K562 (cell line): Measurements from ENCODE around the gene CDC14B. TPM values are rescaled to one million over a fixed set of nuclear protein-coding genes. Genes with fewer than 3 reads are reported as not detected.

Source experiments
- ATAC-seq: fragments of 200-7000 bp; cut with Tn5 transposase; 3 replicates; pipeline ENCODE4 v1.9.1; 2020; ENCODE audit warnings: moderate library complexity
- BruUV-seq: library from RNA; stranded (reverse); fragments of 400-500 nt; replicated peaks from 2 replicates; lab custom pipeline; 2021; lab: Mats Ljungman, UMichigan
- CTCF ChIA-PET: fragments of 300-600 bp; formaldehyde crosslinking; extraction: SDS; loops from one replicate; lab custom pipeline; 2021; ENCODE audit warnings: low intra/inter-chr PET ratio; lab: Yijun Ruan, JAX
- POLR2A ChIA-PET: fragments of 300-600, 350-650 bp; sonication (Branson Sonifier 250); formaldehyde crosslinking; extraction: SDS; loops from one replicate; lab custom pipeline; 2021; ENCODE audit warnings: antibody characterized with exemption, inconsistent platforms; lab: Yijun Ruan, JAX
- DNase-seq, 4 experiments: peaks; one replicate each; pipeline versions ENCODE4 v3.0.0 to v3.0.0-alpha.2; 2011 to 2018; ENCODE audit warnings: low spot score in 3 of 4, mixed read lengths in 3 of 4; ENCODE audit errors: extremely low read depth in 1 of 4
- FAIRE-seq: peaks from 2 replicates; lab custom pipeline; 2011; peaks lifted over from hg19 to GRCh38; lab: Jason Lieb, UNC
- H2AFZ ChIP-seq: 2 replicates; pipeline ENCODE4 v1.6.0; 2011; ENCODE audit warnings: low read depth, low read length, control low read depth, inconsistent platforms
- H3K27ac ChIP-seq: fragments of 200-600 bp; 3 replicates; pipeline ENCODE4 v1.8.0; 2011; ENCODE audit warnings: low read depth, mild to moderate bottlenecking, control low read depth, inconsistent platforms, low read length, moderate library complexity, mixed read lengths; ENCODE audit errors: extremely low read depth
- H3K27me3 ChIP-seq, 2 experiments: fragments of 300-600 bp in 1 of 2; 2 replicates in 1 of 2; 3 replicates in 1 of 2; pipeline versions ENCODE4 v1.6.0 to v1.8.0; 2011; ENCODE audit warnings: inconsistent platforms in 2 of 2, low read length in 2 of 2, mild to moderate bottlenecking in 1 of 2, mixed read lengths in 1 of 2, moderate library complexity in 1 of 2; ENCODE audit not compliant: control insufficient read depth in 2 of 2, insufficient read depth in 2 of 2
- H3K36me3 ChIP-seq: fragments of 300-600 bp; 3 replicates; pipeline ENCODE4 v1.8.0; 2011; ENCODE audit warnings: mild to moderate bottlenecking, low read length, inconsistent platforms; ENCODE audit not compliant: control insufficient read depth, insufficient read depth
- H3K4me1 ChIP-seq, 2 experiments: fragments of 200-600 bp in 1 of 2; replicated peaks in 1 of 2; 2 replicates in 1 of 2; 3 replicates in 1 of 2; pipeline versions ENCODE4 v1.5.1 to v1.8.0; 2011; ENCODE audit warnings: inconsistent platforms in 2 of 2, low read length in 2 of 2, mild to moderate bottlenecking in 1 of 2, mixed read lengths in 1 of 2, moderate library complexity in 1 of 2; ENCODE audit not compliant: control insufficient read depth in 2 of 2, insufficient read depth in 2 of 2
- H3K4me2 ChIP-seq: 2 replicates; pipeline ENCODE4 v1.6.1; 2011; ENCODE audit warnings: low read length, control low read depth, inconsistent platforms, mixed read lengths; ENCODE audit not compliant: insufficient read depth
- H3K4me3 ChIP-seq: fragments of 200-600 bp; sonication (generic), shearing (Covaris generic); 2 replicates; pipeline ENCODE4 v1.5.1; 2016; ENCODE audit warnings: control low read depth, inconsistent platforms
- H3K79me2 ChIP-seq: fragments of 200-600 bp; 3 replicates; pipeline ENCODE4 v1.8.0; 2011; ENCODE audit warnings: low read length, inconsistent platforms; ENCODE audit not compliant: control insufficient read depth, insufficient read depth
- H3K9ac ChIP-seq, 2 experiments: 2 replicates each; pipeline versions ENCODE4 v1.6.0 to v1.6.1; 2011; ENCODE audit warnings: low read depth in 2 of 2, low read length in 2 of 2, control low read depth in 1 of 2, inconsistent platforms in 1 of 2, mild to moderate bottlenecking in 1 of 2, mixed read lengths in 1 of 2; ENCODE audit not compliant: insufficient read depth in 1 of 2
- H3K9me1 ChIP-seq: one replicate; pipeline ENCODE4 v1.6.0; 2011; ENCODE audit warnings: inconsistent platforms, mild to moderate bottlenecking, low read length, moderate library complexity; ENCODE audit not compliant: control insufficient read depth, insufficient read depth
- H3K9me3 ChIP-seq: replicated peaks from 2 replicates; pipeline ENCODE4 v1.5.1; 2011; ENCODE audit warnings: low read depth, low read length, inconsistent platforms; ENCODE audit not compliant: control insufficient read depth, insufficient read depth
- H4K20me1 ChIP-seq: replicated peaks from 2 replicates; pipeline ENCODE4 v1.6.1; 2011; ENCODE audit warnings: low read length, inconsistent platforms, mixed read lengths; ENCODE audit not compliant: control insufficient read depth, insufficient read depth
- ARID1B ChIP-seq: fragments of 450-650 bp; IDR thresholded peaks from 2 replicates; pipeline ENCODE4 v1.6.1; 2016; ENCODE audit warnings: antibody characterized with exemption, mild to moderate bottlenecking, inconsistent platforms
- CEBPG ChIP-seq, 3 experiments: fragments of 200-800 bp in 1 of 3; sonication (Bioruptor generic) in 1 of 3; sonication (generic) in 1 of 3; formaldehyde crosslinking in 1 of 3; IDR thresholded peaks in 2 of 3; conservative IDR thresholded peaks in 1 of 3; 2 replicates each; pipeline versions ENCODE4 v1.6.1 to v1.8.0; 2016 to 2022; ENCODE audit warnings: missing compliant biosample characterization in 2 of 3, missing genetic modification characterization in 2 of 3, mild to moderate bottlenecking in 1 of 3, missing genetic modification reagents in 1 of 3
- ZNF324 ChIP-seq: fragments of 250-450 bp; sonication (Bioruptor Pico); IDR thresholded peaks from 2 replicates; pipeline ENCODE4 v1.4.0; 2020; ENCODE audit warnings: mild to moderate bottlenecking
- WGBS: fragments of 100-300 bp; shearing (Covaris generic); methylation state at CpG from one replicate; pipeline ENCODE4 v1.1.6; 2016; ENCODE audit warnings: low coverage, mixed read lengths; ENCODE audit not compliant: insufficient coverage; ENCODE audit errors: missing lambda C conversion rate; 5-methylcytosine and 5-hydroxymethylcytosine counted together
- in situ Hi-C: fragments of 300-500 bp; cut with MboI; formaldehyde crosslinking; loops from 4 replicates; pipeline ENCODE4 v1.15.0; 2018; ENCODE audit warnings: inconsistent platforms, mixed read lengths
- intact Hi-C: fragments of 100-400 bp; cut with micrococcal nuclease; formaldehyde crosslinking; loops from 2 replicates; pipeline ENCODE4 v1.14.2; 2022
- polyA plus RNA-seq, 8 experiments: library from polyadenylated mRNA; depleted of rRNA in 4 of 8; stranded (reverse) in 5 of 8; unstranded in 3 of 8; fragments of >200 nt; fragmentation: Nextera tagmentation in 2 of 8; fragmentation: Illumina TruSeq in 1 of 8; extraction: Ambion mirVana in 2 of 8; extraction: Trizol in 1 of 8; gene quantifications; 2 replicates each; pipeline versions ENCODE4 v1.2.1 to v1.2.3, GENCODE V29; 2011 to 2014; ENCODE audit warnings: inconsistent platforms in 1 of 8, missing spikeins in 1 of 8
- total RNA-seq, 7 experiments: library from RNA; depleted of rRNA in 6 of 7; stranded (reverse); fragments of >200 nt in 6 of 7; fragmentation: Illumina TruSeq in 2 of 7; extraction: Trizol in 2 of 7; gene quantifications; 2 replicates each; pipeline versions ENCODE4 v1.2.1 to v1.2.3, GENCODE V29; 2011 to 2021; ENCODE audit warnings: low replicate concordance in 1 of 7
- TF ChIP-seq, protein P1 (sequence below): sonication (generic); formaldehyde crosslinking; IDR thresholded peaks from 2 replicates; pipeline ENCODE4 v1.8.0; 2023; ENCODE audit warnings: mild to moderate bottlenecking, missing genetic modification reagents
- TF ChIP-seq, protein P2 (sequence below): fragments of 450-650 bp; IDR thresholded peaks from 2 replicates; pipeline ENCODE4 v1.7.0; 2016; ENCODE audit warnings: borderline replicate concordance

Gene CDC14B
- total and polyA plus RNA-seq, 9 of the 15 experiments (the other 6 are each of a cell fraction or from before 2014, with no cell fraction given), result 1.4 to 6.0 (median 3.8) TPM

DNA sequence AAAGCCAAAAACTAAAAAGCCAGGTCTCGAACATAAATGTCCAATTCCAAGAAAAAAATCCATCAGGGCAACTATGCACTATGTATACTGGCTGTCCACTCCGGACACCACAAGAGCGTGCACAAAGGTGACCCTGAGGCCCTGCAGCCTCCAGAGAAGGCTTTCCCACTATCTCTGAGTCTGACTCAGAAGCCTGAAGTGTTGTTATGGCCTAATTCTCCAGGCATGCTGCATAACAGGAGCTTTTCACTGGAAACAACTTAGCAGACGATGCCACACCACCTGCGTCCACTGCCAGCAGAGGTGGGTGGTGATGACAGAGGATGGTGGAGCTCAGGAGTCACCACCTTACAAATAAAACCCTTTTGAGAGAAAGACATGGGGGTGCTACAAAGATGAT is 106.0 kb downstream of the CDC14B start:
- Histone ChIP-seq H3K27ac (no peak overlapping the region), H3K4me2 (no peak overlapping the region), H3K4me3 (no peak overlapping the region), H3K36me3 (no peaks in the 10 kb centered on the region), H3K9me3 (no peaks in the 10 kb centered on the region), H3K4me1 (no peaks in the 10 kb centered on the region), H3K79me2 (no peaks in the 10 kb centered on the region), H3K9me1 (no peaks in the 10 kb centered on the region), H4K20me1 (no peaks in the 10 kb centered on the region), H3K27me3 (no peaks in the 10 kb centered on the region), H2AFZ (no peak overlapping the region), H3K9ac (no peak overlapping the region)
- FAIRE-seq (no peak), DNase-seq (no peak), ATAC-seq (no peak)
- in situ Hi-C loops (no loop called here), intact Hi-C loops (no loop called here)
- WGBS, result 28% methylated on average over 5 of the region's 5 CpGs
- BruUV-seq, result no TSS peak
- POLR2A ChIA-PET, result no interaction called here
- CTCF ChIA-PET, result no interaction called here
- TF ChIP-seq, protein P1, sequence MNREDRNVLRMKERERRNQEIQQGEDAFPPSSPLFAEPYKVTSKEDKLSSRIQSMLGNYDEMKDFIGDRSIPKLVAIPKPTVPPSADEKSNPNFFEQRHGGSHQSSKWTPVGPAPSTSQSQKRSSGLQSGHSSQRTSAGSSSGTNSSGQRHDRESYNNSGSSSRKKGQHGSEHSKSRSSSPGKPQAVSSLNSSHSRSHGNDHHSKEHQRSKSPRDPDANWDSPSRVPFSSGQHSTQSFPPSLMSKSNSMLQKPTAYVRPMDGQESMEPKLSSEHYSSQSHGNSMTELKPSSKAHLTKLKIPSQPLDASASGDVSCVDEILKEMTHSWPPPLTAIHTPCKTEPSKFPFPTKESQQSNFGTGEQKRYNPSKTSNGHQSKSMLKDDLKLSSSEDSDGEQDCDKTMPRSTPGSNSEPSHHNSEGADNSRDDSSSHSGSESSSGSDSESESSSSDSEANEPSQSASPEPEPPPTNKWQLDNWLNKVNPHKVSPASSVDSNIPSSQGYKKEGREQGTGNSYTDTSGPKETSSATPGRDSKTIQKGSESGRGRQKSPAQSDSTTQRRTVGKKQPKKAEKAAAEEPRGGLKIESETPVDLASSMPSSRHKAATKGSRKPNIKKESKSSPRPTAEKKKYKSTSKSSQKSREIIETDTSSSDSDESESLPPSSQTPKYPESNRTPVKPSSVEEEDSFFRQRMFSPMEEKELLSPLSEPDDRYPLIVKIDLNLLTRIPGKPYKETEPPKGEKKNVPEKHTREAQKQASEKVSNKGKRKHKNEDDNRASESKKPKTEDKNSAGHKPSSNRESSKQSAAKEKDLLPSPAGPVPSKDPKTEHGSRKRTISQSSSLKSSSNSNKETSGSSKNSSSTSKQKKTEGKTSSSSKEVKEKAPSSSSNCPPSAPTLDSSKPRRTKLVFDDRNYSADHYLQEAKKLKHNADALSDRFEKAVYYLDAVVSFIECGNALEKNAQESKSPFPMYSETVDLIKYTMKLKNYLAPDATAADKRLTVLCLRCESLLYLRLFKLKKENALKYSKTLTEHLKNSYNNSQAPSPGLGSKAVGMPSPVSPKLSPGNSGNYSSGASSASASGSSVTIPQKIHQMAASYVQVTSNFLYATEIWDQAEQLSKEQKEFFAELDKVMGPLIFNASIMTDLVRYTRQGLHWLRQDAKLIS, result no peak
- TF ChIP-seq, protein P2, sequence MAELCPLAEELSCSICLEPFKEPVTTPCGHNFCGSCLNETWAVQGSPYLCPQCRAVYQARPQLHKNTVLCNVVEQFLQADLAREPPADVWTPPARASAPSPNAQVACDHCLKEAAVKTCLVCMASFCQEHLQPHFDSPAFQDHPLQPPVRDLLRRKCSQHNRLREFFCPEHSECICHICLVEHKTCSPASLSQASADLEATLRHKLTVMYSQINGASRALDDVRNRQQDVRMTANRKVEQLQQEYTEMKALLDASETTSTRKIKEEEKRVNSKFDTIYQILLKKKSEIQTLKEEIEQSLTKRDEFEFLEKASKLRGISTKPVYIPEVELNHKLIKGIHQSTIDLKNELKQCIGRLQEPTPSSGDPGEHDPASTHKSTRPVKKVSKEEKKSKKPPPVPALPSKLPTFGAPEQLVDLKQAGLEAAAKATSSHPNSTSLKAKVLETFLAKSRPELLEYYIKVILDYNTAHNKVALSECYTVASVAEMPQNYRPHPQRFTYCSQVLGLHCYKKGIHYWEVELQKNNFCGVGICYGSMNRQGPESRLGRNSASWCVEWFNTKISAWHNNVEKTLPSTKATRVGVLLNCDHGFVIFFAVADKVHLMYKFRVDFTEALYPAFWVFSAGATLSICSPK, result no peak
- TF ChIP-seq CEBPG (CRISPR knock-in tag; IDR thresholded peaks at IDR 0.05) (no peak), CEBPG (tag; conservative IDR thresholded peaks at IDR 0.05 in 1 of 2, IDR thresholded peaks at IDR 0.05 in 1 of 2) (no peak), ARID1B (no peak), ZNF324 (CRISPR knock-in tag) (no peak)
